Stimulated activated CD4-positive, alpha-beta T cell treated with anti-CD3 and anti-CD28 coated beads, TNF-alpha, amount 100 ng/mL, for 48 hours (primary cell): Measurements from ENCODE around the gene ITM2B.
A peak's percentile ranks its signal among the peaks of the same experiment; 100 is the strongest.
"Not testable (repeated sequence)": the region's sequence is repeated elsewhere in the genome, so short reads cannot be mapped to it uniquely, and the experiment has no call there.

ENCODE experiments used
- DNase-seq, 3 donors: peaks; one replicate each; pipeline ENCODE4 v3.0.0-alpha.2; 2020; ENCODE audit warnings: low read depth in 3 of 3

ITM2B gene

DNA sequence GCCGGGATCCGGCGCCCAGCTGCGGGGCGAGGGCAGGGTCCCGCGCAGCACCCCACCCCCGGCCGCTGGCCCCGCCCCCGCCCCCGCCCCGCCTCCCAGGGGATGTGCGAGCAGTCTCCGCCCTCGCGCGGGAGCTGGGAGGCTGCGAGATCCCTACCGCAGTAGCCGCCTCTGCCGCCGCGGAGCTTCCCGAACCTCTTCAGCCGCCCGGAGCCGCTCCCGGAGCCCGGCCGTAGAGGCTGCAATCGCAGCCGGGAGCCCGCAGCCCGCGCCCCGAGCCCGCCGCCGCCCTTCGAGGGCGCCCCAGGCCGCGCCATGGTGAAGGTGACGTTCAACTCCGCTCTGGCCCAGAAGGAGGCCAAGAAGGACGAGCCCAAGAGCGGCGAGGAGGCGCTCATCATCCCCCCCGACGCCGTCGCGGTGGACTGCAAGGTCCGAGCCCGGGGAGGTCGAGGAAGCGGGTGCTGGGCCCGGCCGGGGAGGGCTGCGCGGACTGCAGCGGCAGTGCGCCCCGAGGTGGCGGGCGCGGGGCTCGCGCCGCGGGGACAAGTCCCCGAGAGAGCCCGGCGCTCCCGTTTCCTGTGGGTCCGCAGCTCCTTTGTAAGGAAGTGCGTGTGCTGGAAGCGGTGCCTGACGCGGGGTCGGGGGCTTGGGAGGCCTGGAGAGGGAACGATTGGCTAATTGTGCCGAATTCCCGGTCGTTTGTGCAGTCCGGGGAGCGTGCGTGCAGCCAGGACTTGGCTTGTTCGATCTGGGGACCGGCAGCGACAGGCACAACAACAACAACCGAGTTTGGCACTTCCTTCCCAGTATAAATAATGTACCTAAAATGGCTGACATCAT lies at the start of gene ITM2B:
Gene ITM2B, plus strand, starts transcription at position 161 of the 843 bp plus-strand sequence. Its CDS starts 155 bp downstream, at position 316.
- DNase-seq: peak; percentile 29 to 41 (median 38)

DNA sequence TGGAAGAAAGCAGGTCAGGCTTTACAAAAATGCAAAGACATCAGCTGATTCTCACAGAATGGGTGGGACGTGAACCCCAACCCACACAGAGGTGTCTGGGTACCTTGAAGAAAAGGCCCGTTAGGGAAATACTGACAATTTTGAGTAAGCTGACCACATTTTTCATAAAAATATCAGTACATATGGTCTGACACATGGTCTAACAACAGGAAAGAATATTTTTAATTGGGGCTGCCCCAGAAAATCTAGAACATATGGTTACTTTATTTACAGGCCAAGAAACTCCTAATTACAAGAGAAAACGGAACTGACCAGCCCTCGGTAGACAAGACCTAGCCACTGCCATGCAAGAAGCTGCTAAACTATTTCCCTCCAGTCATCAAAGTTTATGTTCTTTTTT lies 48.7 kb upstream of the ITM2B start:
- no peak for DNase-seq

DNA sequence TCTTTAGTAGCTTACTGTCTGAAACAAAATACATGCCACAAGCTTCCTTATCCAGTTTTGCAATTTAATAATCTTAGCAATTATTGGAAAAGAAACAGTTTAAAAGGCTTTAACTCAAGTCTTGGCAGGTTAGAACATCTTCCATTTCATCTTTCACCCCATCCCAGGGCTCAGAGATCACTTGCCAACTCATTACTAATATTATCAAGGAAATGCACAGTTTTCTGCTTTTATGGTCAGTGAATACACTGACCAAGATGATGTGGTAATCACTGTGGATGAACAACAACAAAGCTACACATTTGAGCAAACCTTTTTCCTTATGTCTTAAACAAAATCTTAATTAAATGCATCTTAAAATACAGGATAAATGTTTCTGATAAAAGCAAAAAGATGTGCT lies 48.0 kb upstream of the ITM2B start:
- DNase-seq: no peak

DNA sequence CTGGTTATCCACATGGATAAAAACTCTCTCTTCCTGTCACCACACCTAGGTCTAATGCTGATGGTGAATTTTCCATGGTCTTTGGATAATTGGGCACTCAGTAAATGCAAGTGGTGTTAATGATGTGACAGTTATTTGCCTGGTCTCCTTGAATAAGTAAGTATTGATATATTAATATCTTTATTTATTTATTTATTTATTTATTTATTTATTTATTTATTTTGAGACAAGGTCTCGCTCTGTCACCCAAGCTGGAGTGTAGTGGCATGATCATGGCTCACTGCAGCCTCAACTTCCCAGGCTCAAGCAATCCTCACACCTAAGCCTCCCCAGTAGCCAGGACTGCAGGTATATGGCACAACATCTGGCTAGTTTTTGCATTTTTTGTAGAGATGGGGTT lies 46.3 kb upstream of the ITM2B start:
- DNase-seq: no peak

DNA sequence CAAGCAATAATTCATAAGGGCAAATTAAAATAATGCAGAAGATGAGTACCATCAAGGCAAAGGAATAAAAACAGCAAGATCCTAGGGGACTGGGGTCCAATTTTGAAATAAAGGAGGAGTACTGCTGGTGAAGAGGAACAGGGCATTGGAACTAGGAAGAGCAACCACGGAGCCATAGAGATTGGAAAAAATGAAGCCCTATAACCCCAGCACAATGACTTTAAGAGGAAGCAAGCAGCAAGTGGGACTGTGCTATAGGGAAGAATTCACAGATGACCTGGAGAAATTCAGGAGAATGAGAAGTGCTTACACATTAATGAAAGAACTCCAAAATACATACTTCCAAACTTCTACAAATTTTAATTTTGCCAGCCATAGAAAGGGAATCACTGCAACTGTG lies 44.9 kb upstream of the ITM2B start:
- DNase-seq: no peak

DNA sequence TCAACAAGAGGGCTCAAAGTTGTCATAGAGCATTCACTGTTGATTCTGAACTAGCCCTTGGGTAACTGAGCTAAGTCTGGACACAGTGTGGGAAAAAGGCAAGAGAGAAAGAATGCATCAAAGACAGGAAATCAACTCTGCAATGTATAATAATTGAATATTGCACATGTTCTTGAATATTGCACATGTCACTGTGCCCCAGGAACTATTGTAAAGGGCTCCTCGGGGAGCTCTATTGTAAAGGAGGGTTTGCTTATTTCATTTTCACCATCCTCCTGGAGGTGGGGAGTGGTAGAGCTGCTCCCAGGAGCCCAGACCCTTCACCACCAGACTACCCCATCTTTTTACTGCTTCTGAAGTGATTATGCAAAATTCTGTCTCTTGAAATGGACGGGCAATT lies 44.4 kb upstream of the ITM2B start:
- DNase-seq: no peak

DNA sequence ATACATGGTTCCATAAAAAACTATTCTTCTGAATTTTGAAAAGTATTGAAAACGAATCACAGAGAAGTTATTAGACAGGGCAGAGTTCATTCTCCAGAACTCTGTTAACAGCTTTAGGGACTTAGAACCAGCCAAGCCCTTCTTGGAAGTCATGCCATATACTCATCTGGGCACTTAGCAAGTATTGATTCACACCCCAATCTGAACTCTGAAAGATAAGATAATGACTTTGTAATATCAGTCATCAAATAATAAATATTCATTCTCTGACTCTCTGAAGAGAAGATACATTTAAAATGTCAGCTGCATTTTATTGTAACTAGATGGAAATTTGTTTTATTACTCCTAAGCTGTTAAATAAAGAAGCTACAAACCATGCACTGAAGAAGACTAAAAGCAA lies 43.8 kb upstream of the ITM2B start:
- no peak for DNase-seq

DNA sequence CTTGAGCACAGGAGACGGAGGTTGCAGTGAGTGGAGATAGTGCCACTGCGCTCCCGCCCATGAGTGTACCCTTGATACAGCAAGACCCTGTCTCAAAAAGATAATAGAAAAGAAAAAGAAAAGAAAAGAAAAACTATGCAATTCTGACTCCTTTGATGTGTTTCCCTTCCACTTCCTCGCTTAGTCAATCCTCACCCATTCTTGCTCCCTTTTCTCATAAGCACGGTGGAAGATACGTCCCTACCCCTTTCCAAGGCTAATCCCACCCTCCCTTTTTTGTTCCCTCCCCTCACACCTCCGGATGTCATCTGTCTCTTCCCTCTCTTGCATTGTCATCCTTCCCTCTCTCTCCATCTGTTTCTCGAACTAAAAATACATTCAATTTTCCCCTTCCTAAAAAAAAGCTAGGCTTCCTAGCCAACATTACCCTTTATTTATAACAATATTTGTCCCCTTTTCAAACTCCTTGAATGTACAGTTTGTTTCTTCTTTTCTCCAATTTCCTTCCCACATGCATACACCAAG lies 40.5 kb upstream of the ITM2B start:
- DNase-seq: no peak

DNA sequence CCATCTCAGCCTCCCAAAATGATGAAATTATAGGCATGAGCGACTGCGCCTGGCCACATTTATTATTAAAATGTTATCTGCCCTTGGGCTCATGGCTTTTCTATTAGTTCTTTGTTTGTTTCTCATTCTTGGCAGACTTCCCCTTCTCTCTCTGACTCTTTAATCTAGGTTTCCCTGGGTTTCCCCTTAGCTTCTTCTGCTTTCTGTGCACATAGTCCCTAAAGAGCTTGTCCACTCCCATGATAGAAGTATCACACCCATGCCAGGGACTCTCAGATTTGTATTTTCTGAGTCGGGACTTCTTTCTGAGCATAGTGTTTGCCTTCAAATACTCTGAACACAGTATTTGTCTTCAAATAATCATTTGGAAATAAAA lies 38.6 kb upstream of the ITM2B start:
- DNase-seq: no peak

DNA sequence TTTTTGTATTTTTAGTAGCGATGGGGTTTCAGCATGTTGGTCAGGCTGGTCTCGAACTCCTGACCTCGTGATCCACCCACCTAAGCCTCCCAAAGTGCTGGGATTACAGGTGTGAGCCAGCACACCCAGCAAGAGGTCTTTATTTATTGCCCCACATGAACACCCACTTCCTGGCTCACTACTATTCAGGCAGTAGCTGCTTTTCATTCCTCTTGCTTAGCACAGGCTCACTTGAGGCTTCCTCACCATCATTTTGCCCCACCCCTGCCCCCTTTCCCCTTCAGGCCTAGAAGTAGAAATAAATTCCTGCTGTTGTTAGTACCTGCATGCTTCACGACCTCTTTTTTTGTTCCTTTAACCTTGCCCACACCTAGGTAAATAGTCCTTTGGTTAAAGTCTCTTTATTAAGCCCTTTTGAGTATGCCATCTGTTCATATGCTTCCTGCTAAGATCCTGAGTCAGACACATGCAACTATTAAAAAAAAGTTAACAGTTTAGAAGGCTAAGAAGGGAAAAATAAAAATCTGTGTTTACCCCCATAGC lies 33.5 kb upstream of the ITM2B start:
- no peak for DNase-seq

DNA sequence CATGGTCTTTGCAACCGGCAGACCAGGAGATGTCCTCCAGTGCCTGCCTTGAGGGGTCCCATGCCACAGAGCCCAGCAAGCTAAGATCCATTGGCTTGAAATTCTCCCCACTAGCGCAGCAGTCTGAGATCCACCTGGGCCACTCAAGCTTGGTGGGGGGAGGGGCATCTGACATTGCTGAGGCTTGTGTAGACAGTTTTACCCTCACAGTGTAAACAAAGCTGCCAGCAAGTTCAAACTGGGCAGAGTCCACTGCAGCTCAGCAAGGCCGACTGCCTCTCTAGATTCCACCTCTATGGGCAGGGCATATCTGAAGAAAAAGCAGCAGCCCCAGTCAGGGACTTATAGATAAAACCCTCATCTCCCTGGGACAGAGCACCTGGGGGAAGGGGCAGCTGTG lies 32.0 kb upstream of the ITM2B start:
- no peak for DNase-seq

DNA sequence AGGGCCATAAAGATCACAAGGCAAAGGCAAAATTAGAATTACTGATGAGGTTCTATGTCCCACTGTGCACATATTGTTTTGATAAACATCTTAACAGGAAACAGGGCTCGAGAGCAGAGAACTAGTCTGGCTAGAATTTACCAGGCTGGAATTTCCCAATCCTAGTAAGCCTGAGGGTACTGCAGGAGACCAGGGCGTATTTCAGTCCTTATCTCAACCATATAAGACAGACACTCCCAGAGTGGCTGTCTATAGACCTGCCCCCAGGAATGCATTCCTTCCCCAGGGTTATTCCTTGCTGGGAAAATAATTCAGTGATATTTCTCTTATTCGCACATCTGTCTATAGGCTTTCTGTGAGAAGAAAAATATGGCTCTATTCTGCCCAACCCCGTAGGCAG lies 25.8 kb upstream of the ITM2B start:
- not testable (repeated sequence) for DNase-seq

DNA sequence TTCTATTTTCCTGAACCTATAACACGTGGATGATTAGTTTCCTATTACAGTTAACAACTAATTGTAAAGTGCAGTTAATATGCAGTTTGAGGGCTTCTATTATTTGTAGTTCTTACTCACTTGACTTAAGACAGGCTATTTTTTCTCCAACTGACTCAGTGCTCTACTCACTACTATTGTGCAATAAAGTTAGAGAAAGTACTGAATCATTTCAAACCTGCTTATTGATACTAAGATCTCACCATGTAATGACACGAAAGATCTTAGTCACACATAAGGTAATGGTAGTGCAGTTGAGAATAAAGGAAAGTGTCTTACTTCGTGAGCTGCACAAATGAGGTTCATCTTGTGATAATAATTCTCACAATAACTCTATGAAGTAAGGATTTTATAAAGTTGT lies 22.8 kb upstream of the ITM2B start:
- no peak for DNase-seq

DNA sequence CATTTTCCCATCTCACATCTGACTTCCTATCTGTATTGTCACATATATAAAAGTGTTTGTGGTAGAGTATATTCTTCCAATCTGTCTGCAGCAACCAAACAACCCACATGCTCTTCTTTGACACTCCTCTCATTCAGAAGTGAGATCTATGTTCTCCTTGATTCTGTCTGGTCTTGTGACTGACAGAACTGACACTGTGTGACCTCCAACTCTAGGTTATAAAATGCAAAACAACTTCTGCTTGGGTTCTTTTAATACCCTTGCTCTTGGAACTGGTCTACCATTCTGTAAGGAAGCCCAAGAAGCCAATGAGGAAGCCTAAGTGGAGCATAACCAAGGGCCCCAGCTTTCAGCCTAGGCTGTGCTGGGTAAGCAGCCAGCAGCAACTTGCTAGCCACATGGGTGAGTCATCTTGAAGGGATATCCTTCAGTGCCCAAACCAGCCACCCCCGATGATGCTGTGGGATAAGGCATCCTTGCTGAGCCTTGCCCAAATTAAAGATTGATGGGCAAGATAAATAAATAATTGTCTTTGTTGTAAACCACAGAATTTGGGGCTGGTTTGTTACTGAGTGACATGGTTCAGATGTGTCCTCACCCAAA lies 18.4 kb upstream of the ITM2B start:
- no peak for DNase-seq

DNA sequence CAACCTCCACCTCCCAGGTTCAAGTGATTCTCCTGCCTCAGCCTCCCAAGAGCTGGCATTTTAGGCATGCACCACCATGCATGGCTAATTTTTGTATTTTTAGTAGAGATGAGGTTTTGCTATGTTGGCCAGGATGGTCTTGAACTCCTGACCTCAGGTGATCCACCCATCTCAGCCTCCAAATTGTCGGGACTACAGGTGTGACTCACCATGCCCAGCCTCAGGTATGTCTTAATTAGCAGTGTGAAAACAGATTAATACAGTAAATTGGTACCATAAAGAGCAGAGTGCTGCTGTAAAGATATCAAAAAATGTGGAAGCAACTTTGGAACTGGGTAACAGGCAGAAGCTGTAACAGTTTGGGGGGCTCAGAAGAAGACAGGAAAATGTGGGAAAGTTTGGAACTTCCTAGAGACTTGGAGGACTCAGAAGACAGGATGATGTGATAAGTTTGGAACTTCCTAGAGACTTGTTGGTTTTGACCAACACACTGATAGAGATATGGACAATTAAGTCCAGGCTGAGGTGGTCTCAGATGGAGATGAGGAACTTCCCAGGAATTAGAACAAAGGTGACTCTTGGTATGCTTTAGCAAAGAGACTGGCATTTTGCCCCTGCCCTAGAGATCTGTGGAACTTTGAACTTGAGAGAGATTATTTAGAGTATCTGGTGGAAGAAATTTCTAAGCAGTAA lies 17.3 kb upstream of the ITM2B start:
- DNase-seq: not testable (repeated sequence)

DNA sequence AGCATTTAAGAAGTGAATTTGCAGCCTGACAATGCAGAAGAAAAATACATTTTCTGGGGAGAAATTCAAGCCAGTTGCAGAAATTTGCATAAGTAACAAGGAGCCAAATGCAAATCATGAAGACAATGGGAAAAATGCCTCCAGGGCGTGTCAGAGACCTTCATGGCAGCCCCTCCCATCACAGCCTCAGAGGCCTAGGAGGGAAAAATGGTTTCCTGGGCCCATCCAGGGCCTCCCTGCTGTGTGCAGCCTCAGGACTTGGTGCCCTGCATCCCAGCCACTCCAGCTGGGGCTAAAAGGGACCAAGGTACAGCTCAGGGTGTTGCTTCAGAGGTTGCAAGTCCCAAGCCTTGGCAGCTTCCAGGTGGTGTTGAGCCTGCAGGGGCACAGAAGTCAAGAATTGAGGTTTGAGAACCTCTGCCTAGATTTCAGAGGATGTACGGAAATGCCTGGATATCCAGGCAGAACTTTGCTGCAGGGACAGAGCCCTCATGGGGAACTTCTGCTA lies 16.7 kb upstream of the ITM2B start:
- DNase-seq: no peak

DNA sequence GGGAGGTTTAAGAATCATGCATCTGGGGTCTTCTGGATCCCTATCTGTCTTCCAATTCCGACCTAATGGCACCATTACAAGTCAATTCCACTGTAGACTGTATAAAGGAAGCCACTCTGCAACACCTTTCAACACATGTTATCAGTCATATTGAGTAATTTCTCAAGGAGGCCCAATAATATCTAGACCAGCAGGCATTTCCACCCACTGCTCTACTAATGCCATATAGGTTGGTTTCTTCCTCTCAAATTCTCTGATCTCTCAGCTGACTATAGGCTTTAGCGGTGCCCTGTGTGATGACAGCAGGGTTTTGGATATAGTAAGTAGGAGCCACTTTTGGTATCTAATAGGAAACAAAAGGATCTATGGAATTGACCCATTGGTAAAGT lies 12.4 kb upstream of the ITM2B start:
- DNase-seq: no peak

DNA sequence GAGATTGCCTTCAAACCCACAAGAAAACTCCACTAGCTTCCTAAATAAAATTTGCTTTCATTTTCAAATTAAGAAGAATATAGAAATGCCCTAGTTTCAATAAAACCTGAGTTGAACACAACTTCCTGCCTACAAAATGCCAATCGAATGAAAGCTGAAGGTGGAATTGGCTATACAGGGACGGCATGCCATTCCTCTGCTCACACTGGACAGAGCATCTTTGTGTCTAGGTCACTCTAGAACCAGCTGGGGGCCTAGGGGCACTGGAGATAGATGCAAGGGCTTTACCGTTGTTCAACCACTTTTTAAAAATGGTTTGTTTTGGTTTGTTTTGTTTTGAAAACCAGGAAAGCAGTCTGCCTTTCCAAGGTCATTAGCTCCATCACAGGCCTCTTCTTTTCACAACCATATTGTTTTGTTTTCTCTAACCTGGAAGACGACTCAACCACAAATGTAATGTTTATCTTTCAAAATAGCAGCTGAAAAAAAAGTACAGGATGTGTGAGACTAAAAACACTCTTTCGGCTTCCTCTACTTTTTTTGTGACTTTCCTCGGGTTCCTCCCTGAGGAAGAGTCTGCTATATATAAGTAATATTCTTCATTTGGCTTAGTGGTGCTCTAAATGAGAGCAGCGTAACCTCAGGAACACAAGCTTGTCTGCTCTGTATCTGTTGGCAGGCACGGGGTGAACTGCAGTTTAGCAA lies 11.9 kb upstream of the ITM2B start:
- DNase-seq: no peak

DNA sequence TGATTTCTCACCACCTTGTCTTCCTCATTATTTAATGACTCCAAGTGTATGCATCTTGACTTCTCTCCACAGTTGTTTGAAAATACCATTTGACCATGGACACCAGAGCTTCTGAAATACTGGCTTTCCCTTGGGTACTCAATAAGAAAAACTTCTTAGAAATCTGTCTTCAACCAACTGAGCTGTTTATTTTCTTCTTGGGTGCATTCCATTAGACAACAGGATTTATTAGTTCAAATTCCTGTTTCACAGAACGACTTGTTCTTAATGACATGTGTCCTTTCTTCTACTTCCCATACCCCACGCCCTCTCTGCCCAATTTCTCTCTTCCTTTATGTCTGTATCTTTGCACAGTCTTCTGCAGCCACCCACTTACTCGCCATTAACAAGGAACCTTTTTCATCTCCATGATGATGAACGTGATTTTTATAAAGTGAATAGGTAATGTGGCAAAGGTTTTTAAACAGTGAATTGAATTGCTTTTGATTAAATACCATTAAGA lies 11.3 kb upstream of the ITM2B start:
- no peak for DNase-seq

DNA sequence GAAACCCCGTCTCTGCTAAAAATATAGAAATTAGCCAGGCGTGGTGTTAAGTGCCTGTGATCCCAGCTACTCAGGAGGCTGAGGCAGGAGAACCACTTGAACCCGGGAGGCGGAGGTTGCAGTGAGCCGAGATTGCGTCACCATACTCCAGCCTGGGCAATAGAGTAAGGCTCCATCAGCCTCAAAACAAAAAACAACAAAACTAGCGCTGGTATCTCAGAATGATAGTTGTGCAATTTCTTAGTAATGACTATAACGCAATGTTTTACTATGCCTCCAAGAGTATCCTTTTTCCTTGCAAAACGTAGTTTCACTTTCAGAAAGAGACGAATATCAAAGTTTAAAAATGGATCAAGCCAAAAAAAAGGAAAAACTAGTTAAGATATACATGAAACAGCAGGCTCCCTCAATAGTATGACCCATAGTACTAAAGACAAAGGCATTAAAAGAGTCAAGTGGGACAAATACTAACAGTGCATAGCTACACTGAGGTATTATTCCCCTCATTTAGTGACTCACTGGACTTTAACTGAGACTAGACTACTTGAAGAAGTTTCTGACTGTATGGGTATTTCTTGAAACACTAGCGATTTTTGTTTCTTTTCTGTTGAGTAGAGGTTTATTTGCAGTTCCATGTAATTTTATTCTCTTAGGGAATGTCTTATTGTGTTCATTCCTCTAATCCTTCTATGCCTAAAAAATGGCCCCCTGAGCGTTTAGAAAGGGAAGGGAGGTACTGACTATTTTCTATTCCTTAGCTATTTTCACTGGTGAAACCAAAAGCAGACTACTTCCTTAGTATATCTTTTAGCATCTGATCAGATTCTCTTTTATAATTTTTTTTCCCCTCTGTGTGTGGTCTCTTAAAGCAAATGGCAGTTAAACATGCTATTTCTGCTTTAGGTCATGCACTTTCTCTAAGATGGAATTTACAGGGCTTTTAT lies 10.4 kb upstream of the ITM2B start:
- no peak for DNase-seq
